Activated CD4-positive, alpha-beta T cell treated with anti-CD3 and anti-CD28 coated beads for 4 hours (primary cell): Measurements from ENCODE around the gene KIFC3.

Experiments used
- DNase-seq, 2 donors: peaks; one replicate each; pipeline ENCODE4 v3.0.0-alpha.2; 2020

The KIFC3 gene

GRCh38 chr16:57764341-57765159 is 37.7 kb downstream of the KIFC3 start:
- no peak for DNase-seq

DNA sequence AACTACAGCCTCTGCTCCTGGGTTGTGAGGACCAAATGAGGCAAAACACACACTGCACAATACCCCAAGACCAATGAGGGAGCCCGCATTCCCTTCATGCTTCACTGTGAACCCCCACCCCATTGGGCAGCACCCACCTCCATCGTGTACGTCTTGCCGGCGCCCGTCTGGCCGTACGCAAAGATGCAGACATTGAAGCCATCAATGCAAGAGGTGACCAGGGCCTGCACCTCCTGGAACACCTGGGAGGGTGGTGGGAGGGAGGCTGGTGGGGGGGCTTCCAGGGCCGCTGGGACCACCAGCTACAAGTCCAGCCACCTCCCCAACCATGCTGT is 38.3 kb downstream of the KIFC3 start:
- no peak for DNase-seq

DNA sequence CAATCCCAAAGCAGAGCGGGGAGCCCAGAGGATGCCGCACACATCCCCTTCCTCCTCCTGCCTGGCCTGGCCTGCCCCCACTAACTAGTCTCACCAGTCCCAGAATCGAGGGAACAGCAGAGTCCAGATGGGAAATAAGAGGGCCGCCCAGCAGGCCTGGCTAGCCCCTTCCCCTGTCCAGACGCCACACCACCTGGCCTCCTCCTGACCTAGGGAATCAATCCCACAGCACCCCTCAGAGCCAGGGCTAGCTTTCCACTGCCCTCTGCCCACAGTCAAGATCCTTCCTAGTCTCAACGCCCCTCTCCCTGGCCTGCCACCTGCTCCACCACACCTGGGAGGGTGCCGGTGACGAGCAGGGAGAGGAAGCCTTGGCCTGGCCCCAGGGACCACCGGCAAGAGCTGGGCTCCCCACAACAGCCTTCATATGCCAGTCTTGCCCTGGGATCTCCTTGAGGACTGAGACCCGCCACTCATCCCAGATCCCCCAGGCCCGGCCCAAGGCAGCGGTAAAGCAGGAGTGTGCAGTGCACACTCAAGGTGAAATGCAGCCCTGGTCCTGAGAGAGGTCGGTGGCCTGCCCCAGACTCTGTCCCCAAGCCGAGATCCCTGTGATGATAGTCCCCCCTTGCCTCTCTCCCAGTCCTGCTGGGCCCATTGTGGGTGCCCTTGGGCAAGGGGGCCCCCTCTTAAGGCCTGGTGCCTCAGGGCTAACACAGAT is 38.8 kb downstream of the KIFC3 start:
- DNase-seq: no peak

GRCh38 chr16:57762365-57763040 is 39.8 kb downstream of the KIFC3 start:
- no peak for DNase-seq

- DNase-seq: no peak
These were observed 40.3 kb downstream of the KIFC3 start for GRCh38 chr16:57761957-57762356.

DNA sequence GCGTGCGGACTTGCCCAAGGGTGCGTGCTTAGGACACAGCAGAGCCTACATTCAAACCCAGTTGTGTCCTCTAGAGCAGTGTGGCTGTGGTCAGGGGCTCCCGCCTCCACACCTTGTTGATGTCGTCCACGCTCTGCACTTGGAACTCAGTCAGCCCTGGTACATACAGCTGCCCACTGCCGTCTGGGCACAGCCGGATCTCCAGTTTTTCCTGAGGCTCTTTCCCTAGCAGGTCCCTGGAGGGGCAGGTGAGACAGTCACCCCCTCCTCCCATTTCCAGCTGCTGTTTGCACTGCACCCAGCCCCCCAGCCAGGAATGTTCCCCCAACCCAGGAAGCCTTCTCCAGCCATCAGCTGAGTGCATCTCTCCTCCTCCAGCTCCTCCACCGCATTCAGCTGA is 41.0 kb downstream of the KIFC3 start:
- no peak for DNase-seq

- DNase-seq: no peak
These were observed 41.7 kb downstream of the KIFC3 start for GRCh38 chr16:57760357-57761160.

DNA sequence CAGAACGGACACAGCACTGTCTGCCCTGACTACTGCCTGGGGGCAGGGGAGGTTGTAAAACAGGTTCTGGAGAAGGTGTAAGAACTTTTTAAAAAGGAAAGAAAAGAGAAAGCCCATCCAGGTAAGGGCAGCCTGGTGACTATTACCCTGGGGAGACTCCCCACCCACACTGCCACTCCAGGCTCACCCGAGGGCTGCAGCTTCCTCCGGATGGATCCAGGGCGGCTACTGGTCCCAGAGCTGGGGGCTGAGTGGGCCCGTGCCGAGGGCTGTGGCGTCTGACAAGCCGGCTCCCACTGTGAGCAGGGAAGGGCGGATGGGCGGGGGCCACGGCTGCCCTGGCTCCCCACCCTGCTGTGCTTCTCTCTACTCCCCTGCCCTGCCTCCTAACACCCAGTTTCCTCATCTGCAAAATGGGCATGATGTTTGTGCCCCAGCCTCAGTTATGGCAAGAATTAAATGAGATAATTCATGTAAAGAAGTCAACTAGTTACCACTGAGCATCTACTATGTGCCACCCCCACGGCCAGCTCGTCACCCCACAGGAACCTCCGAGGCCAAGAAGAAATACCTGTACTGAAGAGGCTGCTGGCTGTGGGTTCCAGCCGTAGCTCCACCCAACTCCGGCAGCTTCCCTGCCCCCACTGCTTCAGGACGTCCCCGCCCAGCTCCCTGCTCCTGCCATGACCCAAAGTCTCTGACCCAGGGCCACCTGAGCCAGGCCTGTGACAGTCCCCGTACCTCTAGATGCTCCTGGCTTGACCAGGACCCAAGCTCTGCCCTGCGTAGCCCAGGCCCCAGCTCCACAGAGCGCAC is 42.5 kb downstream of the KIFC3 start:
- no peak for DNase-seq

GRCh38 chr16:57759131-57759530 is 43.2 kb downstream of the KIFC3 start:
- no peak for DNase-seq

DNA sequence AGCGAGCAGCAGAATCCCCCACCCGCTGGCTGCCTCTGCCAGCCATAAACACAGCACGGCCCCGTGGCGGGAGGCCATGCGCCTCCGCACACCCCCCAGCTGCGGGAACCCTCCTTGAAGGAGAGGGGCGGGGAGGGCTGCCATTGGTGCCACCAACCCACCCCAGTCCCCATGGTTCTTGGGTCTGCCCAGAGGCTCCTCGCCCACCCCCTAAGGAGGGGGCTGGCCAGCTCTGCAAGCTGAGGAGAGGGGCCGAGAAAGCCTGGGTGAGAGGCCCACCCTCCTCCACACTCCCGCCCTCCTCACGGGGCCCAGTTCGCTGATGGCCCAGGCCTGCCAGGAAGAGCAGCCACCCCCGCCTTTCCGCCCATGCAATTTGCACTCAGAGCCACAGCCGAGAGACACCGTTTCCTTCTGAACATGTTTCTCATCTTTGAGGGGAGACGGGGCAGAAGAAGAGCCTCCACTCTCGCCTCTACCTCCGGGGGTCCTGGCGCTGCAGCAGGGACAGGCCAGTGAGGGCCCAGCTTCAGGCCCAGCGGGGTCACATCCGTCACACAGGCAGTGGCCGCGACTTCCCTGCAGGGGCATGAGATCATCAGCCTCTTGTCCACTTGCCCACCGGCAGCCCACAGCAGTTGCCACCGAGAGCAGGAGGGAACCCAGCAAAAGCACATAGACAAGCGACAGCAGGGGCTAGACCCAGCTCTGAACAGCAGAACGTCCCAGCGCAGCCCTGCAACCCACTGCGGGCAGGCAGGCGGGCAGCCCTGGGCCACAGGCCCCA is 43.8 kb downstream of the KIFC3 start:
- DNase-seq: no peak

- no peak for DNase-seq
These were observed 44.4 kb downstream of the KIFC3 start for GRCh38 chr16:57757883-57758282.

DNA sequence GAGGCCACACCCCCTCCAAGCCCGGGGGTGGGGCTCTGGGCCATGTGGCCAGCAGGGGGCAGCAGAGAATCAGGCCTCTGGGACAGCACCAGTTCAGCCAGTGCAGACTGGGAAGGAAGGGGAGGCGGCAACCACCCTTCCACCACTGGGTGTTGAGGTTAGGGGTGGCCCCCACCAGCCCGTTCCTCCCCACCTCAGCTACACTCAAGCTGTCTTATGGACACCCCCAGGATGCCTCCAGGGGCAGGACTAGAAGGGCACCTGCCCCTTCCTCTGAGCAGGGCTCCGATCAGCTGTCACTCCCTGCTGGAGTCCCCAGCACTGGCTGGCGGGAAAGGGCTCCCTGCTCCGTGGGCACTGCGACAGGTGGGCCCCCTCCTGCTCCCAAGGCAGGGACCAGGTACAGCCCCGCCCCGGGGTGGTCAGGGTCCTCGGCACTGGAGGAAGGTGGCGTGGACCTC is 44.9 kb downstream of the KIFC3 start:
- peak; percentile 83 to 92 for DNase-seq

DNA sequence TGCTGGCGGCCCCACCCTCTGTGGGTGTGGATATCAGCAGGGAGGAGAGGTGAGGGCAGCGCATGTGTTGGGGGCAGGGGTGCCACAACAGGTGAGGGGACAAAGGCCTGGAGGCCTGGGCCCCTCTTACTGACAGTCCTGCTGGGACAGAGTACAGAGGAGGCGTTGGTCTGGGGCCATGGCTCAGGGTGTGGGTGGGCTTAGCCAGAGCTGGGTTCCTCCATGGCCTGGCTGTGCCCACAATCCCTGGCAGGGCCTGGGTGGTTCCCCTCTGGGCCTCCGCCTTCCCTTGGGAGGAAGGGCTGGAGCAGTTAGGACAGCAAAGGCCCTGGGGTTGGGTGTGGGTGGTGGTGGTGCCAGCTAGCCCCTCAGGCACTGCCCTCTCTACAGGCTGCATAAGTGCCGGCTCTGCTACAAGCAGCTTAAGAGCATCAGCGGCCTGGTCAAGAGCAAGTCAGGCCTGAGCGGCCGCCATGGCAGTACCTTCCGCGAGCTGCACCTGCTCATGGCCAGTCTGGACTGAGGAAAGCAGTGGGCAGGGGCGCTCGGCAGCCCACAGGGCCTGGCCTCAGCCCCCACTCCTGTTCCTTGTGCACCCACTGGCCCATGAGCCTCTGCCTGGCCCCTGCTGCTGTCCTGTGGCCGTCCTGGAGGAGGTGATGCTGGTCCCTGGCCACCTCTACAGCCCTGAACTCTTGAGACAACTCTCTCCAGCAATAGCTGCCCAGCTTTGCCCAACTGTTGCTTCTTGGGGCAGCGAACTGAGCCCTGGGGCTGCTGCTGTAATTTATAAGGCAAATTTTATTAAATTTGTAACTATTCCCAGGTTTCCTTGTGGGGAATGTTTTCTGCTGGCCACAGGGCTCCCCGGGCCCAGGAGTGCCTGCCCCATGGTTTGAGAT is 45.6 kb downstream of the KIFC3 start:
- DNase-seq: no peak

DNA sequence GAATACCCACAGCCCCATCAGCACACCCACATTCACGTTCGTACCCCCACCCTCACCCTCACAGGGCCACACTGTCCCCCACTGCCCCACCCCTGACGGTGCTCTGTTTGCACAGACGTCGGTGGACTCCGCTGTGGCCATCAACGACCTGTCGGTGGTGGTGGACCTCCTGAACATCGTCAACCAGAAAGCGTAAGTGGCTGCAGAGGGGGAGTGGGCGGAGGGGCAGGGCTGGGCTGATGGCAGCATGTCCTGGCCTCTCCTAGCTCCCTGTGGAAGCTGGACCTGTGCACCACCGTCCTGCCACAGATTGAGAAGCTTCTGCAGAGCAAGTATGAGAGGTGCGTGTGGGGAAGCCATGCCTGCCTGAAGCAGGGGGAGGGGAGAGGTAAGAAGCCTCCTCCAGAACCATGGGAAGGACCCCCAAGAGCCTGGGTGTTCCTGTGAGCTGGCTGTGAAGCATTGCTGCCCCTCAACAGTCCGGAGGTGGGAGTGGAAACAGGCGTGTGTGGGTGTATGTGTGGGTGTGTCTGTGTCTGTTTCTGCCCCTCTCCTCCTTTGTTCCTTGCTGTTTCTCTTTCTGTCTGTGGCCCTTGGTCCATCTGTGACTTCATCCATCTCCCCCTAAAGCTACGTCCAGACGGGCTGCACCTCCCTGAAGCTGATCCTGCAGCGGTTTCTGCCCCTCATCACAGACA is 46.4 kb downstream of the KIFC3 start:
- no peak for DNase-seq

DNA sequence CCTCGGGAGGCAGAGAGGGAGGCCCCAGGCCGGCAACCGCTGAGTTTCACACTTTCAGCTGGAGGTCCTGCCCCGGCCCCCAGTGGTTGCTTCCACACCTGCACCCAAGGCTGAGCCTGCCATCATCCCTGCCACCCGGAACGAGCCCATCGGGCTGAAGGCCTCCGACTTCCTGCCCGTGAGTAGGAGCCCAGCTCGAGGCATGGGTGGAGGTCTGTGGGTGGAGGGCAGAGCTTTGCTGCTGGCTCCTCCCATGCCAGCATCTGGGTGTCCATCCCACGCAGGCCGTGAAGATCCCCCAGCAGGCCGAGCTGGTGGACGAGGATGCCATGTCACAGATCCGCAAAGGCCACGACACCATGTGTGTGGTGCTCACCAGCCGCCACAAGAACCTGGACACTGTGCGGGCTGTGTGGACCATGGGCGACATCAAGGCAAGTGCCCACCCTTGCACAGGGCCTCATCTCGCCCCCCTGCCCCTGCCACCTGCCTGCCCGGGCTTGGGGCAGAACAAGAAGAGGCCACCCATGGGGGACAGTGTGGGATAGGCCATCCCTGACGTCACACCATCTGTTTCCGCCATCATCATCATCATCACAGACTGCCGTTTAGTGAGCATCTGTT is 47.1 kb downstream of the KIFC3 start:
- no peak for DNase-seq

GRCh38 chr16:57754354-57755060 is 47.8 kb downstream of the KIFC3 start:
- DNase-seq: no peak

DNA sequence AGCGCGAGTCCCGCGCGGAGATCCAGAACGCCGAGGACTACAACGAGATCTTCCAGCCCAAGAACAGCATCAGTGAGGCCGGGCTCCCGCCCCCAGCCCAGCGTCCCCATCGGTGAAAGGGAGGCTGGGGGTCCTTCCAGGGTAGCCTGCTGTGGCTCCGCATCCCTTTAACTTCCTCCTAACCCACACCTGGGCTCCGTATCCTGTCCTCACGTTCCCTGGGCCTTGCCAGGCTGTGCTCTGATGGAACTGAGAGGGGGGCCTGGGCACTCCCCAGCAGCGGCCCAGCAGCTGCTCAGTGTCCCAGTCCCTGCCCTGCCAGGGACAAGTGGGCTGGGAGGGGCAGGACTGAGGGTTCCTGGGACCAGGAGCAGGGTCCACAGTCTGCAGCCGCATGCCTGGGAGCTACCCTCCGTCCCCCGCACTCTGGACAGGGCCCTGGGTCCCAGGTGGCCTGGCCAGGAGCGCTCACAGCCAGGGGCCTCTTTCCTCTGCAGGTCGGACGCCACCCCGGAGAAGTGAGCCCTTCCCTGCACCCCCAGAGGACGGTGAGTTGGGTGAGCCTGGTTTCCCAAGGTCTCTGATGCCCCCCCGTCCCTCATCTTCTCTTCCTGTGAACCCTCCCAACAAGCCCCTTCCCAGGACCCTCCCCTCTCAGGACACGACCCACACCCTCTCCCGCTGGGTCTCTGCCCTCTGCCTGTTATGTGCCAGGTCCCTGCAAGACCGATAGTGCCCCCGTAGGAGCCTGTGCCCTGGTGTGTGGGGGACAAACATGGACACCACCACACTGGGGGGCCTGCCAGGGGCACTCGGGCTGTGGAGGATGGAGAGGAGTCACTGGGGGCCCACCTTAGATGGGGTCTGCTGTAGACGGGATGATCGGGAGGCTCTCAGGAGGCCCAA is 48.6 kb downstream of the KIFC3 start:
- DNase-seq: no peak
